Measurements from ENCODE around the gene CDC42EP1. TPM values are rescaled to one million over a fixed set of nuclear protein-coding genes. Genes with fewer than 3 reads are reported as not detected.

The CDC42EP1 gene
- total RNA-seq, 1 donor from 2014 or later = 2.1 TPM

DNA sequence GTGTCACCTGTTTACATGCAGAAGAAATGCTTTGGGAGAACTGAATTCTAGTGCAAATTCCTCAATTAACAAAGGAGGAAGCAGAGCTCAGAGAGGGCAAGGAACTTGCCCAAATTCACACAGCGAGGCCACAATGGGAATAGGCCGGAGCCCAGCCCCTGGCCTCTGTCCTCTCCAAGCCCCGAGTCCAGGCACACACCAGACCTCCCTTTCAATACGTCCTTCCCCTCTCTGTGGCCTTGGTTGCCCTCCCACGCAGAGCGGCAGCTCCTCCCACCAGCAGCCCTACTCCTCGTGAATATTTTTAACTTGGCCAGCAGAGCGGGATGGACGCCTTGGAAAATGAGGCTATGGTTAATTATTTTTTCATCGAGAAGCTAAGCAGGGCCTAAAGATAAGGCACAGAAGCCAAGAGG is 39.5 kb upstream of the CDC42EP1 start:
- no peak overlapping the region for H3K27ac Mint-ChIP-seq (ENCODE audit: unreplicated experiment)
- no peak for DNase-seq
- H3K27me3 Mint-ChIP-seq (ENCODE audit: unreplicated experiment) = peaks cover 17% of the 10 kb centered on the region
- H3K9me3 Mint-ChIP-seq (ENCODE audit: unreplicated experiment) = peaks cover 10% of the 10 kb centered on the region
- H3K4me1 Mint-ChIP-seq (ENCODE audit: low read depth, unreplicated experiment) = peaks cover 2% of the 10 kb centered on the region
- no peaks in the 10 kb centered on the region for H3K36me3 Mint-ChIP-seq (ENCODE audit: unreplicated experiment)
- no peak overlapping the region for H3K4me3 Mint-ChIP-seq (ENCODE audit: unreplicated experiment)
- TF ChIP-seq, protein P1, sequence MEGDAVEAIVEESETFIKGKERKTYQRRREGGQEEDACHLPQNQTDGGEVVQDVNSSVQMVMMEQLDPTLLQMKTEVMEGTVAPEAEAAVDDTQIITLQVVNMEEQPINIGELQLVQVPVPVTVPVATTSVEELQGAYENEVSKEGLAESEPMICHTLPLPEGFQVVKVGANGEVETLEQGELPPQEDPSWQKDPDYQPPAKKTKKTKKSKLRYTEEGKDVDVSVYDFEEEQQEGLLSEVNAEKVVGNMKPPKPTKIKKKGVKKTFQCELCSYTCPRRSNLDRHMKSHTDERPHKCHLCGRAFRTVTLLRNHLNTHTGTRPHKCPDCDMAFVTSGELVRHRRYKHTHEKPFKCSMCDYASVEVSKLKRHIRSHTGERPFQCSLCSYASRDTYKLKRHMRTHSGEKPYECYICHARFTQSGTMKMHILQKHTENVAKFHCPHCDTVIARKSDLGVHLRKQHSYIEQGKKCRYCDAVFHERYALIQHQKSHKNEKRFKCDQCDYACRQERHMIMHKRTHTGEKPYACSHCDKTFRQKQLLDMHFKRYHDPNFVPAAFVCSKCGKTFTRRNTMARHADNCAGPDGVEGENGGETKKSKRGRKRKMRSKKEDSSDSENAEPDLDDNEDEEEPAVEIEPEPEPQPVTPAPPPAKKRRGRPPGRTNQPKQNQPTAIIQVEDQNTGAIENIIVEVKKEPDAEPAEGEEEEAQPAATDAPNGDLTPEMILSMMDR (IDR thresholded peaks at IDR 0.05; ENCODE audit: partially characterized antibody, unreplicated experiment) = no peak

DNA sequence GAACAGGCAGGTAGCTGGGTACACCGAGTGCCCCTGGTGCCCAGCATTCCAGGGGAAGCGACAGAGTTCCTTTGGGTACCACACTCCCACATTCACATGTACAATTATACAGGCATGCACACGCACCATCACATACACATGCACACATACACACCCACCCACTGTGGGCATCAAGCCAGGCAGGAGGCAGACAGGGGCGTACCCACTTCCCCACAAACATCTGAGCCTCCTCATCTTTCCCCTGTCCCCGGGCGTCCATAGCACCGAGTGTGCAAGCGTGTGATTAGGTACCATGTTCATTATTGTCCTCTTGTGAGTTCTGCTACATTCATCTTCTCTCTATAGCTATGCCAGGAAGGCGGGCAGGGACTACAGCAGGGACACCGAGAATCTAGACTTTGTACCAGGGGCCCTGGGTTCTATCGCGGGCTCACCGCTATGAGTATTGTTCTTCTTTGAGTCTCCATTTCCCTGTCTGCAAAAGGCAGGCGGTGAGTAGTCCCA is 39.0 kb upstream of the CDC42EP1 start:
- Mint-ChIP-seq H3K36me3 (ENCODE audit: unreplicated experiment) (no peaks in the 10 kb centered on the region), H3K27me3 (ENCODE audit: unreplicated experiment) (peaks cover 17% of the 10 kb centered on the region), H3K27ac (ENCODE audit: unreplicated experiment) (no peak overlapping the region), H3K4me3 (ENCODE audit: unreplicated experiment) (no peak overlapping the region), H3K4me1 (ENCODE audit: low read depth, unreplicated experiment) (peaks cover 2% of the 10 kb centered on the region), H3K9me3 (ENCODE audit: unreplicated experiment) (peaks cover 10% of the 10 kb centered on the region)
- TF ChIP-seq, protein P1 (IDR thresholded peaks at IDR 0.05; ENCODE audit: partially characterized antibody, unreplicated experiment) = no peak
- no peak for DNase-seq

DNA sequence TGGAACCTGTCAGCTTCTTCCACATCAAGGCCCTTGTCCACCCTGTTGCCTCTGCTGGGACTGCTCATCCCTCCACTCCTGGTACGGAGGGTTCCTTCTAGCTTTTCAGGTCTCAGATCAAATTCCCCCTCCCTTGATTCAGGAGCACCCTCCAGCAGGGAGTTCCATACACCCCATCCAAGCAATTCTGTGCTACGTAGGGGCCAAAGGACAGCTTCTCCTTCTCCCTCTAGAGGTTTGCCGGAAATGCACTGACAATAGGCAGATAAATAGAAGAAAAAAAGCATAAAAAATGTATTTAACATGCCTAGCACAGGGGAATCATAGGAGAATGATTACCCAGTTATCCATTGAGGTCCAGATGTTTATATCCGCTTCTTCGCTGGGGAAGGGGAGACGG is 37.8 kb upstream of the CDC42EP1 start:
- Mint-ChIP-seq H3K4me1 (ENCODE audit: low read depth, unreplicated experiment) (peaks cover 2% of the 10 kb centered on the region), H3K4me3 (ENCODE audit: unreplicated experiment) (no peak overlapping the region), H3K27me3 (ENCODE audit: unreplicated experiment) (peaks cover 17% of the 10 kb centered on the region), H3K27ac (ENCODE audit: unreplicated experiment) (no peak overlapping the region), H3K36me3 (ENCODE audit: unreplicated experiment) (no peaks in the 10 kb centered on the region), H3K9me3 (ENCODE audit: unreplicated experiment) (peaks cover 10% of the 10 kb centered on the region)
- no peak for DNase-seq
- TF ChIP-seq, protein P1 (IDR thresholded peaks at IDR 0.05; ENCODE audit: partially characterized antibody, unreplicated experiment) = no peak

DNA sequence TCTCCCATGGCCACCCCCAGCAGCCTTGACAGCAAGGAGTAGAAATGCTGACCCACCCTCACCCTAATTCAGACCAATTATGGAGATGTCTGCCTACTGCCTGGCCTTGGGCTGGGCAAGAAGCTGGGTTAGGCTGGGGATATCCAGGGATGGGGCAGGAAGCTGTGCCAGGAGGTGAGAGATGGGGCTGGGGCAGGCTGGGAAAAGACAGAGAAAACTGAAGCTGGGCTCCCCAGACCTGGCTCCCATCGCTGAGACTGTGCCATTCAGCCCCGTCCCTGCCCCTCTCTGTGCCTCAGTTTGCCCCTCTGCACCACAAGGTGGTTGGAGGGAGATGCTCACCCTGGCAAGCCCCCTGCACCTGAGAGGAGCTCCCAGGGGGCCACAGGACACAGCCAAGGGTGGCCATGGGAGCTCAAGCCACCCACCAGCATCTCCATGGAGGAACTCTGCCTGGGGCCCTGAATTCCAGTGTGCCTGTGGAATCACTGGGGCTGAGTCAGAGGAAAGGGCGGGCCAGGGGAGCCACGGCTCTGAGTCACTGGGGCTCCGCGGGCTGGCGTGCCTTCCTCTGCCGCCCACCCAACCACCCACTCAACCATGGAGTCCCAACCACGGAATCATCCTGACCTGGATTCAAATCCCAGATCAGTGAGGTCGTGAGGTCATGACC is 35.1 kb upstream of the CDC42EP1 start:
- peaks cover 7% of the 10 kb centered on the region for H3K27me3 Mint-ChIP-seq (ENCODE audit: unreplicated experiment)
- DNase-seq = no peak
- TF ChIP-seq, protein P1 (IDR thresholded peaks at IDR 0.05; ENCODE audit: partially characterized antibody, unreplicated experiment) = no peak
- no peaks in the 10 kb centered on the region for H3K36me3 Mint-ChIP-seq (ENCODE audit: unreplicated experiment)
- no peak overlapping the region for H3K27ac Mint-ChIP-seq (ENCODE audit: unreplicated experiment)
- peaks cover 2% of the 10 kb centered on the region for H3K4me1 Mint-ChIP-seq (ENCODE audit: low read depth, unreplicated experiment)
- no peak overlapping the region for H3K4me3 Mint-ChIP-seq (ENCODE audit: unreplicated experiment)
- peaks cover 5% of the 10 kb centered on the region for H3K9me3 Mint-ChIP-seq (ENCODE audit: unreplicated experiment)

DNA sequence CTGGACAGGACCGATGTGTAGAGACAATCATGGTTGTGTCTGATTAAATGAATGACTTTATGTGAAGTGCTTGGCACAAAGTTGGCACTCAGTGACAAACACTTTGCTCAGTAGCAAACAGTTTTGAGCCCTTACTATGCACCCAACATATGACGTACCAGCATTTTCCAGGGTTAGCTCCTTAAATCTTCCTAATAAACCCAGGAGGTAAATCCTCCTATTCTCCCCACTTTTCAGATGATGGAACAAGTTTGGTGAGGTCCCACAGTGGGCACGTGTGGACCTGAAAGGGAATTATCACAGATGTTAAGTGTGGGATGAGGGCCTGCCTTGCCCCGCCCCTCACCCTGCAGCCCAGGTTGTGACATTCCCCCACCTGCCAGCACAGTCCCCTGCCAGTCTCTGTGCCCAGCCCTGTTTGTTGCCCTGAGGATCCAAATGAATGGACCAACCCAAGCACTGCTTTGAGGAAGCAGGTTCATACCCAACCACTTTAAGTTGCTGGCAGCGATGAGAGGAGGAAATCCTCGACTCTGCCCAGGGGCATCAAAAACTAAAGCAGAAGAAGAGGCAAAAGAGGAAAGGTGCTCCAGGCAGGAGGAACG is 34.4 kb upstream of the CDC42EP1 start:
- Mint-ChIP-seq H3K27me3 (ENCODE audit: unreplicated experiment) (peaks cover 4% of the 10 kb centered on the region), H3K9me3 (ENCODE audit: unreplicated experiment) (peaks cover 2% of the 10 kb centered on the region), H3K4me1 (ENCODE audit: low read depth, unreplicated experiment) (peaks cover 2% of the 10 kb centered on the region), H3K4me3 (ENCODE audit: unreplicated experiment) (no peak overlapping the region), H3K36me3 (ENCODE audit: unreplicated experiment) (no peaks in the 10 kb centered on the region), H3K27ac (ENCODE audit: unreplicated experiment) (no peak overlapping the region)
- DNase-seq = no peak
- TF ChIP-seq, protein P1 (IDR thresholded peaks at IDR 0.05; ENCODE audit: partially characterized antibody, unreplicated experiment) = no peak
